Keratinocyte (primary cell): ENCODE data around the gene MRPS18A. TPM values are rescaled to one million over a fixed set of nuclear protein-coding genes. Genes with fewer than 3 reads are reported as not detected.
A peak's percentile ranks its signal among the peaks of the same experiment; 100 is the strongest.

Experiments
- DNase-seq: peaks from one replicate; pipeline ENCODE4 v3.0.0-alpha.2; 2011; ENCODE audit warnings: low read depth, missing footprints, low spot score
- FAIRE-seq: peaks from 2 replicates; lab custom pipeline; 2011; peaks lifted over from hg19 to GRCh38; lab: Jason Lieb, UNC
- H2AFZ ChIP-seq: 2 replicates; pipeline ENCODE4 v1.6.0; 2012; ENCODE audit warnings: low read length, control low read depth, inconsistent platforms; ENCODE audit not compliant: control insufficient read depth
- H3K27ac ChIP-seq: 2 replicates; pipeline ENCODE4 v1.5.1; 2011; ENCODE audit warnings: low read length; ENCODE audit not compliant: control insufficient read depth, insufficient read depth
- H3K27me3 ChIP-seq: 3 replicates; pipeline ENCODE4 v1.6.0; 2011; ENCODE audit warnings: low read length; ENCODE audit not compliant: control insufficient read depth, insufficient read depth; ENCODE audit errors: extremely low read depth
- H3K36me3 ChIP-seq, 2 experiments: 2 replicates in 1 of 2; 3 replicates in 1 of 2; pipeline ENCODE4 v1.5.1; 2011; ENCODE audit warnings: low read length in 2 of 2, mild to moderate bottlenecking in 1 of 2; ENCODE audit not compliant: control insufficient read depth in 2 of 2, insufficient read depth in 2 of 2; ENCODE audit errors: extremely low read depth in 1 of 2
- H3K4me1 ChIP-seq: 3 replicates; pipeline ENCODE4 v1.5.1; 2011; ENCODE audit warnings: low read length; ENCODE audit not compliant: control insufficient read depth, insufficient read depth; ENCODE audit errors: extremely low read depth
- H3K4me2 ChIP-seq: 3 replicates; pipeline ENCODE4 v1.6.0; 2011; ENCODE audit warnings: low read depth, low read length; ENCODE audit not compliant: control insufficient read depth, insufficient read depth; ENCODE audit errors: extremely low read depth
- H3K4me3 ChIP-seq, 3 experiments: fragments of 200-600 bp in 1 of 3; sonication (generic) in 1 of 3; 2 replicates in 2 of 3; 3 replicates in 1 of 3; pipeline ENCODE4 v1.5.1; 2011 to 2016; ENCODE audit warnings: low read length in 3 of 3, mild to moderate bottlenecking in 3 of 3, control low read depth in 2 of 3, inconsistent platforms in 1 of 3, low read depth in 1 of 3, mixed read lengths in 1 of 3, mixed run types in 1 of 3, moderate library complexity in 1 of 3; ENCODE audit not compliant: control insufficient read depth in 2 of 3, insufficient read depth in 2 of 3; ENCODE audit errors: extremely low read depth in 1 of 3
- H3K79me2 ChIP-seq: 2 replicates; pipeline ENCODE4 v1.6.0; 2012; ENCODE audit warnings: low read length; ENCODE audit not compliant: control insufficient read depth, insufficient read depth
- H3K9ac ChIP-seq: 3 replicates; pipeline ENCODE4 v1.6.0; 2011; ENCODE audit warnings: low read length; ENCODE audit not compliant: control insufficient read depth, insufficient read depth; ENCODE audit errors: extremely low read depth
- H3K9me1 ChIP-seq: 3 replicates; pipeline ENCODE4 v1.6.0; 2011; ENCODE audit warnings: low read length; ENCODE audit not compliant: control insufficient read depth, insufficient read depth; ENCODE audit errors: extremely low read depth
- H3K9me3 ChIP-seq: 2 replicates; pipeline ENCODE4 v1.5.1; 2012; ENCODE audit warnings: low read depth, low read length; ENCODE audit not compliant: control insufficient read depth
- H4K20me1 ChIP-seq: 3 replicates; pipeline ENCODE4 v1.6.0; 2011; ENCODE audit warnings: low read length; ENCODE audit not compliant: control insufficient read depth, insufficient read depth; ENCODE audit errors: extremely low read depth
- EZH2 ChIP-seq: IDR thresholded peaks from one replicate; pipeline ENCODE4 v1.6.1; 2012; ENCODE audit warnings: inconsistent platforms, mild to moderate bottlenecking, low read length, moderate library complexity
- dilution Hi-C: fragments of 300-500 bp; cut with MboI; formaldehyde crosslinking; loops from one replicate; pipeline ENCODE4 v1.7.0; 2020; ENCODE audit warnings: low sequenced_read_pairs; ENCODE audit not compliant: extremely low pct_ligation_motif_present
- polyA minus RNA-seq, 3 experiments: library from RNA; depleted of rRNA, polyadenylated mRNA; stranded (reverse); fragments of >200 nt; gene quantifications; 1 replicate in 1 of 3; 2 replicates in 1 of 3; 3 replicates in 1 of 3; pipeline ENCODE4 v1.2.3, GENCODE V29; 2011
- polyA plus RNA-seq, 5 experiments: library from polyadenylated mRNA; depleted of rRNA in 3 of 5; stranded (reverse) in 3 of 5; stranded (forward) in 1 of 5; unstranded in 1 of 5; fragments of >200 nt; gene quantifications; 1 replicate in 1 of 5; 2 replicates in 3 of 5; 3 replicates in 1 of 5; pipeline versions ENCODE4 v1.2.1 to v1.2.3, GENCODE V29; 2011 to 2012; ENCODE audit warnings: missing spikeins in 2 of 5, low read depth in 1 of 5, low replicate concordance in 1 of 5
- TF ChIP-seq, protein P1 (sequence below), 3 experiments: IDR thresholded peaks in 1 of 3; conservative IDR thresholded peaks in 1 of 3; optimal IDR thresholded peaks in 1 of 3; 2 replicates in 2 of 3; 3 replicates in 1 of 3; pipeline versions ENCODE3 to v1.5.1; 2011; ENCODE audit warnings: low read length in 3 of 3, mild to moderate bottlenecking in 3 of 3, moderate library complexity in 2 of 3, control low read depth in 1 of 3, inconsistent platforms in 1 of 3; ENCODE audit not compliant: insufficient read depth in 2 of 3; ENCODE audit errors: extremely low read depth in 1 of 3

The MRPS18A gene
- 48.8 to 62.8 TPM (median 54.5 TPM) in 3 replicates for polyA plus RNA-seq
- polyA plus RNA-seq (2011; ENCODE audit: low read depth) = 15.7 TPM
- polyA plus RNA-seq (2011; cell fraction: cytosol; rRNA removed) = 40.7 and 52.6 TPM in 2 replicates
- polyA plus RNA-seq (2011; cell fraction: nucleus; rRNA removed) = 37.2 and 42.3 TPM in 2 replicates
- polyA plus RNA-seq (2012; ENCODE audit: low replicate concordance) = 39.8 and 53.6 TPM in 2 replicates
- 54.2 to 64.3 TPM (median 59.7 TPM) in 3 replicates for polyA minus RNA-seq
- polyA minus RNA-seq (2011; cell fraction: cytosol; rRNA and poly(A)+ RNA removed) = 31.3 TPM
- 16.5 and 25.8 TPM in 2 replicates for polyA minus RNA-seq (2011; cell fraction: nucleus; rRNA and poly(A)+ RNA removed)

DNA sequence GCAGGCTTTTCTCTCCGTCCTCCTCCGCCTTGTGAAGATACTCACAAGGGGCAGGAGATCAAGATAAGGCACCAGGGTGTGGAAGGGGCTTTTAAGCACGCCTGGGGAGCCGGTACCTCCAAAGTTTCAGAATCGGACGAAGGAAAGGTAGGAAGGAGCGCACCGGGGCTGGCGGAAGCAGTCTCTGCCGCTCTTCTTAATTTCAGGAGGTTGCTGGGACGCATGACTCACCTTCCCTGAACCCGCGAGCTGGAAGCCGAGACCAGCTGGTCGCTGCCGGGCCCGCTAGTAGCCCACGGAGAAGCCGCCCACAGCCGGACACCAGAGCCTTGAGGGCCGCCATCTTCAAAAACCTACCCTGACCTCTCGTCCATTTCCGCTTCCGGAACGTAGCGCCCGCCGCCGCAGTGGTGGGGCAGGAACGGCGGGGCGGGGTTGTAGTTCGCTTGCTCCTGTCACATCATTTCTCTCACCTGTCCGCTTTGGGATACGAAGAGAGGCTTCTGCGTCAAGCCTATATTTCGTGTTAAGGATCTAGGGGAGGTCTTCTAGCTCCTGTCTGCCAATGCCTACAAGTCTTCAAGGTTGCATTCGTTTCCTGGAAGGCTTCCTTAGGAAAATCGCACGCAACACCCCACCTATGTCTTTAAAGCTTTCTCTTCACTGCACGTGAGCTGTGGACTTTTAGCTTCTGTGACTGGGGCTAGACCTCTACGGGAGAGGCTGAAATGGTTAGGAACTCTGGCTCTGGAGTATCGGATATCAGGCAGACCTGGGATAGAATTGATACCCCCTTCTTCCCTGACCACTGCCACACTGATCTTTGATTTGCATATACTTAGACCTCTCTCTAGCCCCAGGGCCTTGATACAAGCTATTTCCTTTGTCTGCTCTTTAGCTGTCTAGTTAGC lies at the start of gene MRPS18A:
TSS of gene MRPS18A (minus strand) at position 355 of the 911 bp plus-strand sequence. CDS start at position 343, 12 bp downstream.
- TF ChIP-seq, protein P1, sequence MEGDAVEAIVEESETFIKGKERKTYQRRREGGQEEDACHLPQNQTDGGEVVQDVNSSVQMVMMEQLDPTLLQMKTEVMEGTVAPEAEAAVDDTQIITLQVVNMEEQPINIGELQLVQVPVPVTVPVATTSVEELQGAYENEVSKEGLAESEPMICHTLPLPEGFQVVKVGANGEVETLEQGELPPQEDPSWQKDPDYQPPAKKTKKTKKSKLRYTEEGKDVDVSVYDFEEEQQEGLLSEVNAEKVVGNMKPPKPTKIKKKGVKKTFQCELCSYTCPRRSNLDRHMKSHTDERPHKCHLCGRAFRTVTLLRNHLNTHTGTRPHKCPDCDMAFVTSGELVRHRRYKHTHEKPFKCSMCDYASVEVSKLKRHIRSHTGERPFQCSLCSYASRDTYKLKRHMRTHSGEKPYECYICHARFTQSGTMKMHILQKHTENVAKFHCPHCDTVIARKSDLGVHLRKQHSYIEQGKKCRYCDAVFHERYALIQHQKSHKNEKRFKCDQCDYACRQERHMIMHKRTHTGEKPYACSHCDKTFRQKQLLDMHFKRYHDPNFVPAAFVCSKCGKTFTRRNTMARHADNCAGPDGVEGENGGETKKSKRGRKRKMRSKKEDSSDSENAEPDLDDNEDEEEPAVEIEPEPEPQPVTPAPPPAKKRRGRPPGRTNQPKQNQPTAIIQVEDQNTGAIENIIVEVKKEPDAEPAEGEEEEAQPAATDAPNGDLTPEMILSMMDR (optimal IDR thresholded peaks at IDR 0.05 in 1 of 3, IDR thresholded peaks at IDR 0.05 in 1 of 3, conservative IDR thresholded peaks at IDR 0.05 in 1 of 3; ENCODE audit: extremely low read depth in 1 of 3, insufficient read depth in 2 of 3, low read length in 3 of 3) = no peak
- Histone ChIP-seq H3K9me1 (peaks cover 2% of the 10 kb centered on the region), H3K79me2 (peaks cover 49% of the 10 kb centered on the region), H3K27ac (peak within 1 kb of the TSS; percentile 81), H2AFZ (peak within 1 kb of the TSS; percentile 94), H3K9ac (peak within 1 kb of the TSS; percentile 95), H3K27me3 (no peaks in the 10 kb centered on the region), H3K4me2 (peak within 1 kb of the TSS; percentile 98), H3K36me3 (peaks cover 2 to 3% of the 10 kb centered on the region in 2 experiments), H3K4me3 (peak within 1 kb of the TSS; percentile 59 to 97 (median 94)), H3K4me1 (peaks cover 16% of the 10 kb centered on the region), H3K9me3 (no peaks in the 10 kb centered on the region), H4K20me1 (no peaks in the 10 kb centered on the region)
- FAIRE-seq (no peak), DNase-seq (no peak)
- dilution Hi-C loops = no loop called here

DNA sequence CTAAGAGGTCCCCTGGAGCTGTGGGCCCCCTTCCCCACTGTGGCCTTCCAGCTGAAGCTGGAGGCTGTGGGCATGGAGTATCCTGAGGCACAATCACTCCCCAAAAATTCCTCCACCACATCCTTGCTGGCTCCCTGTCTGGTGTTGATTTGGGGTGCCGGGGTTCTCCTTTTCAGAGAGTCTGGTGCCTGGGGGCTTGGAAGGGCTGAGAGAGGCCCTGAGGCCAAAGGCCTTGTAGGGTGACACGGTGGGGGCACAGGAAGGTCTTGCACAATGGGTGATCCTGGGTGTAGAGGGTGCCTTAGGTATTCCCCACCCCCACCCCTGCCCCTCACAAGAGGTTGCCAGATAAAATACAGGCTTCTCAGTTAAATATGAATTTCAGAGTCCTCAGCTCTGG lies 49.3 kb upstream of the MRPS18A start:
- Histone ChIP-seq H4K20me1 (no peaks in the 10 kb centered on the region), H3K27ac (peak overlapping the region; percentile 71), H3K4me3 (peak overlapping the region in 1 of 3 experiments; percentile 19), H3K79me2 (no peaks in the 10 kb centered on the region), H3K9me3 (no peaks in the 10 kb centered on the region), H2AFZ (no peak overlapping the region), H3K36me3 (no peaks in the 10 kb centered on the region), H3K9ac (peak overlapping the region; percentile 58), H3K4me2 (peak overlapping the region; percentile 52), H3K4me1 (peaks cover 69% of the 10 kb centered on the region), H3K9me1 (no peaks in the 10 kb centered on the region), H3K27me3 (no peaks in the 10 kb centered on the region)
- no peak for DNase-seq
- no peak for TF ChIP-seq EZH2
- TF ChIP-seq, protein P1 (optimal IDR thresholded peaks at IDR 0.05 in 1 of 3, IDR thresholded peaks at IDR 0.05 in 1 of 3, conservative IDR thresholded peaks at IDR 0.05 in 1 of 3; ENCODE audit: extremely low read depth in 1 of 3, insufficient read depth in 2 of 3, low read length in 3 of 3) = no peak
- FAIRE-seq = no peak
- dilution Hi-C loops = no loop called here
